NCI-H2196 (cell line): ENCODE measurements around the gene BCL6.
"Not testable (repeated sequence)": the region's sequence is repeated elsewhere in the genome, so short reads cannot be mapped to it uniquely, and the experiment has no call there.

Experiments used
- DNase-seq: peaks from one replicate; lab custom pipeline; 2025; ENCODE audit not compliant: unreplicated experiment; lab: John Stamatoyannopoulos, UW

Gene BCL6

GRCh38 chr3:187717572-187717971 lies 27.7 kb downstream of the BCL6 start:
- no peak for DNase-seq

DNA sequence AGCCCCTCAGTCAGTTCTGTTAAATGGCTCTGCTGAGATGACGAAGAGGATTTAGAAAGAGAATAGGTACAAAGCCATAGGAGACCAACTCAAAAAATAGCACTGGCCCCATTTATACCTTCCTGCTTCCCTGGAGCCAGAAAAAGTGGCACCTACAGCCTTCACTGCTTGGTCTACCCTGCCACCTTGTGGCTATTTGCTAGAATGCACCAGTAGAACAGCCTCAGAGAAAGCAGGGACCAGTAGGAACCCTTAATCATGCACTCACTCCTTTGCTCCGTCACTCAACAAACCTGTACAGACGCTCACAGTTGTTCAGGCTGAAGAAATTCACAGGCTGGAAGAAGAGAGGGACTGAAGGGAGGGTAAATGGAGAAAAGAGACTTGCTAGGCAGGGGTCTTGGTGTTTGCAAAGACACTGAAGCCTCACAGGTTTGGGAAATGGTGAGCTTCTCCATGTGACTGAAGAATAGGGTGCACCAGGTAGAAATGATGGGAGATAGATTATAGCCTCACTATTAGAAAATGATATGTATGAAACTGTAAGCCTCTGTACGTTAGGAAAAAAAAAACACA lies 30.8 kb downstream of the BCL6 start:
- peak; percentile 93 for DNase-seq

DNA sequence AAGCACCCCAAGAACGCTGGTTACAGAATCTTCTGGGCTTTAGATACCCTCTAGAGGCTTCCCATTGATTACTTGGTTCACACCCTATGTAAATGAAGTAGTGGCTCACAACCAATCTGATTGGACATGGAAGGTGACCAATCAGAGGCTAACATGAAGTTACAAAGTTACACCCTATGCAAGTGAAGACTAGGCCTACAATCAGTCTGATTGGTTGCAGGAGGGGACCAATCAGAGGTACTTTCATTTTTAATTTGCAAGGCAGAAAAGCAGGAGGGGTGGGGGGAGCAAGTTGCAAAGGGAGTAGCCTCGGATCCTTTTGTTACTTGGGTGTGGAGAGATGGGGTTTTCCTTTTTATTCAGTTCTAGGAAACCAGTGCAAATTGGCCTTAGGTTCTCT lies 31.8 kb downstream of the BCL6 start:
- no peak for DNase-seq

- DNase-seq, result no peak
These were observed 36.1 kb downstream of the BCL6 start for GRCh38 chr3:187709155-187709554.

- no peak for DNase-seq
These were observed 36.6 kb downstream of the BCL6 start for GRCh38 chr3:187708696-187709095.

DNA sequence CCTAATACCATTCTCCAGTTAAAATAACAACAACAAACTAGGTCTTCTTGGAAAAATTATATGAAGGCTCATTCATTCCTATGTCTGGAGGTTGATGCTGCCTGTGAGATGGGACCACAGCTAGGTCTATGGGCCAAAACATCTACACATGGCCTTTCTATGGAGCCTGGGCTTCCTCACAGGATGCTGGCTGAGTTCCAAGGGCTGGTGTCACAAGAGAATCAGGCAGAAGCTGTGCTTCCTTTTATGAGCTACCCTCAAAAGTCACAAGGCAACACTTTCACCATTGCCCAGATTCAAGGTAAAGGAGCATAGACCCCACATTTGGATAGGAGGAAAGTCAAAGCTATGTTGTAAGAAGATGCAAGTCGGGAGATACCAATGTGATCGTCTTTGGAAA lies 38.3 kb downstream of the BCL6 start:
- peak; percentile 55 for DNase-seq

DNA sequence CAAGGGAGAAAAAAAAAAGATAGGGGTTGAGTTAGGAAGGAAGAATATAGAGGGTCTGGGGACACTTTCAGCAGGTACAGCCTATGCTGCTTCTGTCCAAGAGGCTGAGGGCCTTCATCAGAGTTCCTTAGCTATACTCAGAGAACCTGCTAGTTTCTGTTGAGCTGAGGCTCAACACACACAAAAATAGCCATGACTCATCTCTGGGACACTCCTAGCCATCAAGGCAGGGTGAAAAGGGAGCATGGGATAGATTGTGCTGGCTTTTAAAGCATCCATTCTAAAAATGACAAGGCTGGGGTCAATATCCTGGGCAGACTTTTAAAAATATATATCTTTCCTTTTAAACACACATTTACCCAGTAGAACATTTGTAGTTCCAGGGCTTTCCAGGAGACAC lies 40.1 kb downstream of the BCL6 start:
- no peak for DNase-seq

- DNase-seq, result no peak
These were observed 42.7 kb downstream of the BCL6 start, which contains the start of gene RTP2 for GRCh38 chr3:187702507-187703033. Gene RTP2 (minus strand): TSS chr3:187702557. CDS start chr3:187702128, 429 bp downstream.

DNA sequence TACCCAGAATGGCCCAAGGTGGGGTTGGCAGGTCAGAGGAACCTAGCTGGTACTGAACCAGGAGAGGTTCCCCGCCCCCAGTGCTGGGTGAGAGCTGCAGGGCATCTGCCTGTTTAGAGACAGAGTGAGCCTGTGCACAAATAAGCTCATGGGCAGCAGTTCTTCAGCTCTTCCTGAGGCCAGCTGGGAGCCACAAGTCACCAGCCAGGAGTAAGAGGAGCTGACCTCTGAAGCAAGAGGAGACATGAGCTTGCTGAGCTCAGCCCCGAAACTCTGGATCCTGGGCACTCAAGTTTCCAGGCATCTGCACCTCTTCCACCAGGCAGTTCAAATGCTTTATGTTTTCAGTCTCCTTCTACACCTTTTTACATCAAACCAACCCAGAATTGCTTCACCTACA lies 45.0 kb downstream of the BCL6 start:
- no peak for DNase-seq

GRCh38 chr3:187698499-187699399 lies 46.5 kb downstream of the BCL6 start:
- DNase-seq, result no peak

DNA sequence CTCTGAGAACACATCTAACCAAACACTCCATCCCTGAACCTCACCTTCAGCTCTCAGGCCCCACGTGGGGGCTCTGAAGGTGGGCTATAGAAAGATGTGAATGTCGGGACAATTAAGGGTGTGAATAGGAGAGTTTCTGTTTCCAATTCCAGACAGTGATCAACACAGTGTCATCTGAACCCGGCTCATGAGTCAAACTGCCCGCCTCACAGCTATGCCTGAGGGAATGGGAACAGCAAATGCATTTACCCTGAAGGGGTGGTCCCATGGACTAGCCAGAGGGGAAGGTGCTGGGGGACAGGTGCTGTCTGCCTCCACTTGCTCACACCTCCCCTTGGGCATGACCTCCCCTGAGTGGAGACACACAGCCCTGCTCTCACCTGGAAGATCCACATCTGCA lies 49.2 kb downstream of the BCL6 start:
- DNase-seq, result no peak

DNA sequence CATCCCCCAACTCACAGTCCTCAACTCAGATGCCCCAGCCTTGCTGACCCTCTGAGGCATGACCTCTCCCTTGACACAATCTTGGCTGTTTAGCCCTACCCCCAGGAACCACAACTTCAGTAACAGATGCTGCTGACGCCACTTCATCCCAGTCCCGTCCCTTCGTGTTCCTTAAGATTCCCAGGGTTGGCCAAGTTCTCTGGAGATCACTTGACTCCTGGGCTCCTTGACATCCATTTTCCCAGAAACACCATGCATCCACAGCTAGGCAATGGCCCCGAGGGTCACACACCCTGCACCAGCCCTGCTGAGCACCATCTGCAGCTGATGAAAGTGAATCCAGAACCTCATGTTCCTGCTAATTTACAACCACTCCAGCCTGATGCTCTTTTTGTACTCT lies 49.8 kb downstream of the BCL6 start:
- no peak for DNase-seq

- no peak for DNase-seq
These were observed 50.5 kb downstream of the BCL6 start for GRCh38 chr3:187694801-187695200.

GRCh38 chr3:187693431-187693830 lies 51.8 kb downstream of the BCL6 start:
- DNase-seq, result no peak

DNA sequence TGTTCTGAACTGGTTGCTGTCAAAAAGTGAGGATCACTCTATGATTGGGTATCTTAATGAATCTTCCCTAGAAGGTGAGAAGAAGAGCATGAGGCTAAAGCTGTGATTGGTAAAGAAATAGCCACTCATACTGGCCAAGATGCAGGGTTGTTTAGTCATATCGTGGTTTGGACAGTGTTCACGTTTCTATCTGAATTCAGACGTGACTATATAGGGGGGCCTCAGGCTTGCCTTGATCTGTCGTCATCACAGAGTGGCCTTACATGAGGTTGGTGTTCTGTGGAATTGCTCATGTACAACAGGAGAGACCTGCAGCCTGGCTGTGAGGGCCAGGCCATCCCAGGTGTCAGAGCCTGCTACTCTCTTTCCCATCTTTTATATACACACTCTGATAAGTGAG lies 55.3 kb downstream of the BCL6 start:
- DNase-seq, result no peak

- no peak for DNase-seq
These were observed 58.5 kb downstream of the BCL6 start for GRCh38 chr3:187686621-187687273.

- no peak for DNase-seq
These were observed 59.3 kb downstream of the BCL6 start for GRCh38 chr3:187685948-187686347.

DNA sequence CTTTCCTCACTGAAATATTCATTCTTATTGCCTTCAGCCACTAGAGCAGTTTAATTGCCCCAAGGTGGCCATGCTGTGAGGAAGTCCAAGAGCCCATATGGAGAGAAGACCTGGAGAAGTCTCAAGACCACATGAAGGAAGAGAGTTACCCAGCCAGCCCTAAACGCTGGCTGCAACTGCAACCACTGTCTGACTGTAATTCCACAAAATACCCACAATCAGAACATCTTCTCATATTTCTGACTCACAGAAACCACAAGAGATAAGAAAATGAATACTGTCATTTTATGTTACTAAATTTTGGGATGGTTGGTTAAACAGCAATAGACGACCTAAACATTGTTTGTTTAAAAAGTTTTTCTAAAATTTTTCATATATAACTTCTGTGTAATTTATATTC lies 60.4 kb downstream of the BCL6 start:
- no peak for DNase-seq

- no peak for DNase-seq
These were observed 60.8 kb downstream of the BCL6 start for GRCh38 chr3:187684444-187684843.

GRCh38 chr3:187681756-187682155 lies 63.5 kb downstream of the BCL6 start:
- not testable (repeated sequence) for DNase-seq

DNA sequence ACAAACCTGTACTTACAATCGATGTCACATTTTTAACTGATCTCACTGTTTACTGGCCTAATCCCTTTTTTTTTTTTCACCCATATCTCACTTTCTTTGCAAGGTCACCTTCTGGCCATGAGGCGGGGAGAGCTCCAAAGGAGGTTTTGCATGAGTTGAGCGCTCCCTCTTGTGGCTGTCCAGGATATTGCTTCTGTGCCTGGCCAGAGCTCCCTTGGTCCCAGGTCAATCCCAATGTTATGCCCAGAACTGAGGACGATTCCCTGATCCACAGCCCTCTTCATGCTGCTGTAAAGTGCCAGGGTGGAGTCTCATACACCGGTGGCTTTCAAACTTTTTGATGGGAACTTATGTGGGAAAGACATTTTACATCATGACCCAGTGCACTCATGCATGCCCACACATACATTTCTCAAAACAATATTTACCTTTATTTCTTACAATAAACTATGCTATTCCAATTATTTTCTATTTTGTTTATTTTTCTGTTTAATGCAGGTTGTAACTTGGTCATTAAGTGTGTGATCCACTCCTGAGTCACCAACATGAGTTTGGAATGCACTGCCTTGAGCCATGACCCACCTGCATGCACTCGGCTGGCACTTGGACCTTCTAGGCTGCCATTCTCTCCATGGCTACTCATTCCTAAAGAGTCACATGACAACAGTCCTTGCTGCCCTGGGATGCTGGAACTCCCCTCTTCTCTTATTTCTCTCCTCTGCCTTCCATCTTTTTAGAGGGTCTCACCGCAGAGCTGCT lies 65.5 kb downstream of the BCL6 start:
- peak; percentile 88 for DNase-seq
